ENCODE data around the gene SUPT5H. TPM values are rescaled to one million over a fixed set of nuclear protein-coding genes. Genes with fewer than 3 reads are reported as not detected.
A peak's percentile ranks its signal among the peaks of the same experiment; 100 is the strongest.

Gene SUPT5H
- polyA plus RNA-seq, 12 donors = 74.5 to 113 (median 82.6) TPM; not detected in 1

DNA sequence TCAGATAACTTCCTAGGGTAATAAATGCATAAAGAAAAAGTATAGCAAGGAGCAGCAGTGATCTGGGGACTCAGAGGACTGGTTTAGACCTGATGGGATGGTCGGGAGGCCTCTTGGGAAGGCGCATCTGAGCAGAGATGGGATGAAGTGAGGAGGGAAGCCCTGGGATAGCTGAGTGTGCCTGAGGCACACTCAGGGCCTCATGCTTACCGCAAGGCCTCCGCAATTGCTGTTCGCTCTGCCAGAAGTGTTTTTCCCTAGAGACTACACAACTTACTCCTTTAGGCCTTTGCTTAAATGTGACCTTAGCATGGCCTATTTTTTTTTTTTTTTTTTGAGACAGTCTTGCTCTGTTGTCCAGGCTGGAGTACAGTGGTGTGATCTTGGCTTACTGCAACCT is 49.3 kb downstream of the SUPT5H start:
- DNase-seq = no peak

DNA sequence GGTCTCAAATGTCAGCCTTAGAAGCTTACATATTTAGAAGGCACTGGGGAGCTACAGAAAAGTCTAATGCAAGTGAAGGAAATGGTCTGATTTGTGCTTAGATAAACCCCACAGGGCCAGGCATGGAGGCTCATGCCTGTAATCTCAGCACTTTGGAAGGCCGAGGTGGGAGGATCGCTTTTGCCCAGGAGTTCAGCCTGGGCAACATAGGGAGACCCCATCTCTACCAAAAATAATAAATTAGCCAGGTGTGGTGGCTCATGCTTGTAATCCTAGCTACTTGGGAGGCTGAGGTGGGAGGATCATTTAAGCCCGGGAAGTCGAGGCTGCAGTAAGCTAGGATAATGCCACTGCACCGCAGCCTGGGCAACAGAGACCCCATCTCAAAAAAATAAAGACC is 50.7 kb downstream of the SUPT5H start:
- DNase-seq = no peak

GRCh38 chr19:39497701-39497995 is 52.3 kb downstream of the SUPT5H start:
- no peak for DNase-seq

DNA sequence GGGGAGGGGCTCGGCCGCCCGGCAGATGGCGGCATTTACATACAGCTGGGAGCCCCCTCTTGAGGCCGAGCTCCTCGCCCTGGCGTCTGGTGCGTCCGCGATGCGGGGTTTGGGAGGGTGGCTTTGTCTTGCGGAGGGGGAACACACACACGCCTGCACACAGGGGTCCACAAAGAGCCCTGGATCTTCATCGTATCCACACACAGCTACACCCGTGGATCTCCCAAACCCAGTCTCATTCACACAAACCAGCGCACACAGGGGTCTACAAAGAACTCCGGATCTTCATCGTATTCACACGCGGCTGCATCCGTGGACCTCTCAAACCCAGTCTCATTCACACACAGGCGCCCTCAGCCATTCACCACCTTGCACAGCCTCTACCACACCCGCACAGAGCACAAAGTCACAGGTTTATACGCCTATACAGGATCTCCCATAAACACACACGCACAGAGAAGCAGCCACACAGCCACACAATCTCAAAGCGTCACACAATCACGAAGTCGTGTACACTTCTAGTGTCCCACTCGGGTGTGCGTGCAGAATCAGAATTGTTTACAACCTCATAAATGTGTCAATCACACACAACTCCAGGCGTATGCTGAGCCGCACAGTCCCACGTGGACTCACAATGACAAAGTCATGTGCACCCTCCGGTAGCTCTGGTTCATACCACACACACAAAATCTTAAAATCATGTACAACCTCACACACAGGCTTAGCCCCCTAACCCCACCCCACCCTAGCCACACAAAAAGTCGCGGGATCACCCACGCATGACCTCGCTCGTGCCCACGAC is 52.8 kb downstream of the SUPT5H start:
- no peak for DNase-seq

- DNase-seq = no peak
Measured at GRCh38 chr19:39498798-39499642, 53.6 kb downstream of the SUPT5H start, which contains the start of gene DLL3. Gene DLL3 (plus strand): TSS chr19:39498947. CDS start chr19:39498975, 28 bp downstream.

DNA sequence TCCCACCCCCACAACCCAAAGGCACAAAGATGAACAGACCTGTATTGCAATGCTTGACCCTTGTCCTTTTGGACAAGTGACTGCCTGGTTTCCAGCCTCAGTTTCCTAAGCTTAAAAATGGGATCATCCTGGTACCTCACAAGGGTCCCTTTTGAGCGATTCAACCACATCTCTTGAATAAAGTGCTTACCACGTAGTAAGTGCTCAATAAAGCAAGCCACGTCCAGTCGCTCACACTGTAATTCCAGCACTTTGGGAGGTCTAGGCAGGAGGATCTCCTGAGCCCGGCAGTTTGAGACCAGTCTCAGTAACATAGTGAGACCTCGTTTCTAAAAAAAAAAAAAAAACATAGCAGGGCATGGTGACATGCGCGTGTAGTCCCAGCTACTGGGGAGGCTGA is 54.5 kb downstream of the SUPT5H start:
- no peak for DNase-seq

- DNase-seq = no peak
Measured at GRCh38 chr19:39500543-39500942, 55.2 kb downstream of the SUPT5H start.

GRCh38 chr19:39501340-39501739 is 56.0 kb downstream of the SUPT5H start:
- DNase-seq = no peak

DNA sequence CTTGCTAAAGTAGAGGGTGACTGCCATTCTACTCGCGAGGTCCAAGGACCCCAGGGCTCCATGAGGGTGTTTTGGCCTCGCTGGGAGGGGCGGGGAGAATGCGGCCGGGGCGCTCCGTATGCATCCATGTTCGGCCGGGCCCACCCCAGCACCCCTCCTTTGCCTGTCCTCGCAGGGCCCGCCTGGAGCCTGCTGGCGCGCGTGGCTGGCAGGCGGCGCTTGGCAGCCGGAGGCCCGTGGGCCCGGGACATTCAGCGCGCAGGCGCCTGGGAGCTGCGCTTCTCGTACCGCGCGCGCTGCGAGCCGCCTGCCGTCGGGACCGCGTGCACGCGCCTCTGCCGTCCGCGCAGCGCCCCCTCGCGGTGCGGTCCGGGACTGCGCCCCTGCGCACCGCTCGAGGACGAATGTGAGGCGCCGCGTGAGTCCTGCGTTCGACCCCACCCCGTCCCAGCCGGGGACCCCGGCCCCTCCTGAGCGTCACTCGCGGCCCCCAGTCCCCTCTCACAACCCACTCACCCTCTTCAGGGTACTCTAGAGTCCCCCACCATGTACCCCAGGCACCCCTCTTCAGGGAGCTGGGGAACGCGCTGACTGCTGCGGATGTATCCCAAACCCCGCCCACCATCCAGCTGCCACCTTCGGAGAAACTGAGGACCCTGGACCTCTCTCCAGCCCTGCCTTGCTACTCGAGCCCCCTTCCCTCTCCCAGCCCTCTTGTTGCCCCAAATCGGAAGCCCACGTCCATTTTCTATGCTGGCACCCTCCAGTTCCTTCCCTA is 57.4 kb downstream of the SUPT5H start:
- DNase-seq = peak; percentile 59

GRCh38 chr19:39506598-39506943 is 61.2 kb downstream of the SUPT5H start:
- DNase-seq = no peak

GRCh38 chr19:39506944-39507714 is 61.7 kb downstream of the SUPT5H start:
- DNase-seq = no peak

DNA sequence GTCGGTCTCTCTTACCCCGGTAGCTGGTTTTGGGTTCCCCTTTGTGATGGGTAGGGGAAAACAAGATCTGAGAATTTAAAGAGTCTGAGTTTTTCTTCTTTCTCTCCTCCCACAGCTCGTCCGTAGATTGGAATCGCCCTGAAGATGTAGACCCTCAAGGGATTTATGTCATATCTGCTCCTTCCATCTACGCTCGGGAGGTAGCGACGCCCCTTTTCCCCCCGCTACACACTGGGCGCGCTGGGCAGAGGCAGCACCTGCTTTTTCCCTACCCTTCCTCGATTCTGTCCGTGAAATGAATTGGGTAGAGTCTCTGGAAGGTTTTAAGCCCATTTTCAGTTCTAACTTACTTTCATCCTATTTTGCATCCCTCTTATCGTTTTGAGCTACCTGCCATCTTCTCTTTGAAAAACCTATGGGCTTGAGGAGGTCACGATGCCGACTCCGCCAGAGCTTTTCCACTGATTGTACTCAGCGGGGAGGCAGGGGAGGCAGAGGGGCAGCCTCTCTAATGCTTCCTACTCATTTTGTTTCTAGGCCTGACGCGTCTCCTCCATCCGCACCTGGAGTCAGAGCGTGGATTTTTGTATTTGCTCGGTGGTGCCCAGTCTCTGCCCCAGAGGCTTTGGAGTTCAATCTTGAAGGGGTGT is 62.5 kb downstream of the SUPT5H start:
- DNase-seq = no peak

DNA sequence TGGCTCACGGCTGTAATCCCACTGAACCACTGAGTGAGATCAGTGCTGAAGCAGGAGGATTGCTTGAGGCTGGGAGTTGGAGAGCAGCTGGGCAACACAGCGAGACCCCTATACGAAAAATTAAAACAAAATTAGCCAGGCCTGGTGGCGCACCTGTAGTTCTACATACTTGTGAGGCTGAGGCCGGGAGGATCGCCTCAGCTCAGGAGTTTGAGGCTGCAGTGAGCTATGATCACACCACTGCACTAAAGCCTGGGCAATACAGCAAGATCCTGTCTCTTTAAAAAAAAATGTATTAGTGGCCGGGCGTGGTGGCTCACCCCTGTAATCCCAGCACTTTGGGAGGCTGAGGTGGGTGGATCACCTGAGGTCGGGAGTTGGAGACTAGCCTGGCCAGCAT is 63.2 kb downstream of the SUPT5H start:
- no peak for DNase-seq

DNA sequence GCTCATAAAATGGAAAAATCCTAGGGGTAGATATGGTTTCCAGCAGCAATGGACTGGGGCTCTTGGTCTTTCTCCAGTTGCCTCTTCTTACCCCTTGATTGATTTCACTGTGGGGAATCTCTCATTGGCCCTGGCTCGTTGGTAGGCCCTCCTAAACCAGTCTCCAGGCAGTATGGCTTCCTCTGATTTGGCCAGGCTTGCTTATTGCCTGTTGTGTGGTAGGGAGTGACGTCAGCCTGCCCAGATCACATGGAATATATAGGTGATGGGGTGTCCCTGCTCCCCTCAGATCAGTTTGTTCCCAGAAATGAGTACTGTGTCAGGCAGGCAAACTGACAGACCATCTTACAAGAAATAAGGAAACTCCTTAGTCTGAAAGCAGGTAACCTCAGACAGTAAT is 63.9 kb downstream of the SUPT5H start:
- DNase-seq = no peak

DNA sequence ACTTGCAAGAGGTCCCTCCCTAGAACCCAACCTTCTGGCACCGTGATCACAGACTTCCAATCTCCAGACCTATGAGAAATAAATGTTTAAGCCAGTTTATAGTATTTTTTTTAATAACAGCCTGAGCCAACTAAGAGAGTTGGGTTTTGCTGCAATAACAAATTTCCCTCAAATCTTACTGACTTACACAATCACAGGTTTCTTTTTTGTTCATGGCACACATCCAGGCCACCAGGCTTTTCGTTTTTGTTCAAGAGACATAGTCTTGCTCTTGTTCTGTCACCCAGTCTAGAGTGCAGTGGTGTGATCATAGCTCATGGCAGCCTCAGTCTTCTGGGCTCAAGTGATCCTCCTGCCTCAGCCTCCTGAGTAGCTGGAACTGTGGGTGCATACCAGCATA is 67.6 kb downstream of the SUPT5H start:
- DNase-seq = no peak

- no peak for DNase-seq
Measured at GRCh38 chr19:39514840-39515550, 69.6 kb downstream of the SUPT5H start, which contains the start of gene SELENOV. Gene SELENOV (plus strand): TSS chr19:39515139. CDS start chr19:39515213, 74 bp downstream.

GRCh38 chr19:39515551-39516191 is 70.3 kb downstream of the SUPT5H start:
- no peak for DNase-seq

DNA sequence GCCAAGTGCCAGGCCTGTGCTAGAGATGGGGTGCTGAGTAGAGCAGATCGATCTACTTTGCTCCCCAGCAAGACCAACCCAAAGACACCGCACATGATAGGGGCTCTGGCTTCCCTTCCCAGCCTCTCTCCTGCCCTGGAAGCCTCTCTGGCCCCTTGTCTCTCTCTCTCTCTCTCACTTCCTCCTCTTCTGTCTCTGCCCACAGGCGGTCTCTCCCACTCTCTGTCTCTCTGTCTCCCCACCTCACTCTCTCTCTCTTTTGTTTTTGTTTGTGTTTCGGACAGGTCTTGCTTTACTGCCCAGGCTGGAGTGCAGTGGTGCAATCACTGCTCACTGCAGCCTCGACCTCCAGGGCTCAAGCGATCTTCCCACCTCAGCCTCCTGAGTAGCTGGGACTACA is 70.9 kb downstream of the SUPT5H start:
- DNase-seq = no peak

DNA sequence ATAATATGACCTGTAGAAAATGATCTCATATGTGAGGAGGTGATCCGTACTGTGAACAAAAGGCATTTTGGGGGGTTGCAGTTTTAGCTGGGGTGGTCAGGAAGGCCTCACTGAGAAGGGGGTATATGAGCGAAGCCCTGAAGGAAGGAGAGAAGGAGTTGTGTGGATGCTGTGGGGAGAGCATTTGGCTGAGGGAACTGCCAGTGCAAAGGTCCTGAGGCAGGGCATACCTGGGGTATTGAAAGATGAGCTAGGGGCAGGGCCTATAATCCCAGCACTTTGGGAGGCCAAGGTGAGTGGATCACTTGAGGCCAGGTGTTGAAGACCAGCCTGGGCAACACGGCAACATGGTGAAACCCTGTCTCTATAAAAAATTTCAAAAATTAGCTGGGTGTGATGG is 72.0 kb downstream of the SUPT5H start:
- no peak for DNase-seq

DNA sequence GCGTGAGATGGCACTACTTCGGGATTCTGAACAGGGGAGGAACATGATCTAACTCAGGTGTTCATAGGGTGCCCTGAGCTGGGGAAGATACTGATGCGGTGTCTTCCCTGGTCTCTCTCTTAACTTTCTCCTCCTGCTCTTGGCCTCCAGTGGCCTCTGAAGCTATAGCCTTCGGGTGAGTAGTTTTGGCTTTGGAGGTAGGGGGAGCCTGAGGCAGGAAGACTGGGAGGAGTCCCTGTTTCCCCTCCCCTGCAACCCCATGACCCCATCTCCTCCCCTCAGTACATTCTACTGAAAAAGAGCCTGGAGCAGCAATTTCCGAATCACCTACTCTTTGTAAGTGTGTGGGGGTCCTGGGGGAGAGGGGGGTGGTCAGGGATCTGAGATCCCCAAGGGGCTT is 73.1 kb downstream of the SUPT5H start:
- no peak for DNase-seq

All from muscle of arm (tissue), 12 donors.